Superior temporal gyrus (tissue), 1 donor: ENCODE measurements around the gene GJC3.
A peak's percentile ranks its signal among the peaks of the same experiment; 100 is the strongest.
"Not testable (repeated sequence)": the region's sequence is repeated elsewhere in the genome, so short reads cannot be mapped to it uniquely, and the experiment has no call there.

Experiments used
- DNase-seq: peaks from one replicate; pipeline ENCODE4 v3.0.0-alpha.2; 2016; ENCODE audit errors: extremely low spot score

The GJC3 gene

DNA sequence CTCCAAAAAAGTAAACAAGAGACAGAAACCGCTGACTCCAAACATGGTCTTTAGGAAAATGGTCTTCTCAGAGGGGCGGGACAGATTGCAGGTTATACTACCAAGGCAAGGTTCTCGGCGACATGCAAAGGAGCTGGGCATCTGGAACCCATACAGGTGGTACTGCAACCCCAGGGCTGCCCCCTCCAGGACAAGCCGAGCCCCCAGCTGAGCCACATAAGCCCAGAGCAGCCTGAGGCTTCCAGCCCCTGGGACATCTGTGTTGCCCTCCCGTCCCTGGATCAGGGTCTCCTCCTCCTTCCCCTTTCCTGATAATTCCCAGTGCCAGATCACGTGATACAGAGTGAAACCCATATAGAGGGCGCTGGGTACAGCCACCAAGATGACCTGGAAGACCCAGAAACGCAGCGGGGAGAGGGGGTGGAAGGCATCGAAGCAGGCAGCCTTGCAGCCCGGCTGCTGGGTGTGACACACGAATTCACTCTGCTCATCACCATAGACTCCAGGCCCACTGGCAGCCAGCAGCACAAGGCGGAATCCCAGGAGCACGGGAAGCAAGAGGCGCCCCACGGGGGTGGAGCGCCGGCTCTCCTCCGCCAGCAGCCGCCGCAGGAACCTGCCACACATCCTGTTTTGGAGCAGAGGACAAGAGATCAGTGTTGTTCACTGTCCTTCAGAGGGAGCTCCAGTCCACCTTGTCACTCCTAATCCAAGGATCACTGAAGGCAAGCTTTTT is at the start of gene GJC3:
Gene GJC3 (minus strand): TSS at position 627 of the 736 bp plus-strand sequence. CDS start 0 bp downstream, at position 627.
- peak; percentile 43 for DNase-seq

DNA sequence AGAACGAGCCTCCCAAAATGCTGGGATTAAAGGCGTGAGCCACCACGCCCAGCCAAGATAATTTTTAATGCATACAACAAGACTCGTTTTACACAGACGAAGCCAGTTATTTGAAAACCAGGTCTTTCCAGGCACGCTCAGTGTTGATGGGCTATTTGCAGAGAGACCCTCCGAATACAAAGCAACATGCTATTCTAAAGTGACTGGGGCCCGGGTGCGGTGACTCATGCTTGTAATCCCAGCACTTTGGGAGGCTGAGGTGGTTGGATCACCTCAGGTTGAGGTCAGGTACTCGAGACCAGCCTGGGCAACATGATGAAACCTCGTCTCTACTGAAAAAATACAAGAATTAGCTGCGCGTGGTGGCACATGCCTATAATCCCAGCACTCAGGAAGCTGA is 47.2 kb upstream of the GJC3 start:
- no peak for DNase-seq

- peak; percentile 24 for DNase-seq
Observed at GRCh38 chr7:99975782-99976521, 46.5 kb upstream of the GJC3 start, which contains the start of gene AZGP1. TSS of gene AZGP1 (minus strand) at chr7:99976031. CDS start at chr7:99976020, 11 bp downstream.

- DNase-seq: peak; percentile 8
Observed at GRCh38 chr7:99974681-99975080, 45.3 kb upstream of the GJC3 start.

- not testable (repeated sequence) for DNase-seq
Observed at GRCh38 chr7:99973817-99974216, 44.4 kb upstream of the GJC3 start.

DNA sequence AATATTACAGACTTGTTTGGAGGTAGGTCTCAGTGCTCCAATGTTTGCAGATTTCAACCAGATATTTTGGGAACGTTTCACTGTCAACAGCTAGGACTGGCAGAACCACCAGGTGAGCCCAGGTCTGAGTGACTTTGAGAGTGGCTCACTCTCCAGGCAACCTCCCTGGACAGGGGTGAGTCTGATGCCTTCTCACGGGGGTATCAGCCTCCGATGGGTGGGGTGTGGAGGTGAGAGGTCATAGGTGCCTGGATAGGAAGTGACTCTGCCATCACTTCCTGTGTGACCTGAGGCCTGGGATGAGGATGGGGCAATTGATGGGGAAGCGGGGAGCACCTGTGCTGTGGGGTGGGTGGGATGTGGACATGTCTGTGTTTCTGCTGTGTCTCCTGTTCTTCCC is 41.8 kb upstream of the GJC3 start:
- no peak for DNase-seq

DNA sequence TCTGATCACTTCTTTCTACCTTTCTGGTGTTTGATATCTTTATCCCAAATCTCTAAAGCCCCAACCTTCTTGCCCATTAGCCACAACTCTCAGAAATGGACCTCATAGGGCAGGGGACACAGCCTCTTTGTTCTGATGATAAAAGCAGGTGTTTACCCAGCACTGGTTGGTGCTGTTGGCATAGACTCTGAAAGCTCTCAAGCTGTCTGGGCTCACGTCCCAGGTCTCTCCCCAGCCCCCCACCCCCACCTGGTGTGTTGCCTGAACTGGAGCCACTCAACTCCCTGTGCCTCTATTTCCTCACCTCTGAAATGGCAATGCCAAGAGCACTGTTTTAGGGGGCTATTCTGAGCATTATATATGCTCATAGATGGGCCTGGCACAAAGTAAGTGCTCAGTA is 40.4 kb upstream of the GJC3 start:
- DNase-seq: not testable (repeated sequence)

DNA sequence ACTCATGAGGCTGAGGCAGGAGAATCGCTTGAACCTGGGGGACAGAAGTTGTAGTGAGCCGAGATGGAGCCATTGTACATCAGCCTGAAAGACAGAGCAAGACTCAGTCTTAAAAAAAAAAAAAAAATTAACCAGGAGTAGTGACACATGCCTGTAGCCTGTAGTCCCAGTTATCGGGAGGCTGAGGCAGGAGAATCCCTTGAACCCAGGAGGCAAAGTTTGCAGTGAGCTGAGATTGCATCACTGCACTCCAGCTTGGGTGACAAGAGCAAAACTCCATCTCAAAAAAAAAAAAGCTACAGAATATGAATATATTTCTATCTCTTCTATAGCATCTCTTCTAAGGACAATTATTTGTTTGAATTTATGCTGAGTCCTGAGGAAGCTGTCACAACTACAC is 39.9 kb upstream of the GJC3 start:
- DNase-seq: no peak

DNA sequence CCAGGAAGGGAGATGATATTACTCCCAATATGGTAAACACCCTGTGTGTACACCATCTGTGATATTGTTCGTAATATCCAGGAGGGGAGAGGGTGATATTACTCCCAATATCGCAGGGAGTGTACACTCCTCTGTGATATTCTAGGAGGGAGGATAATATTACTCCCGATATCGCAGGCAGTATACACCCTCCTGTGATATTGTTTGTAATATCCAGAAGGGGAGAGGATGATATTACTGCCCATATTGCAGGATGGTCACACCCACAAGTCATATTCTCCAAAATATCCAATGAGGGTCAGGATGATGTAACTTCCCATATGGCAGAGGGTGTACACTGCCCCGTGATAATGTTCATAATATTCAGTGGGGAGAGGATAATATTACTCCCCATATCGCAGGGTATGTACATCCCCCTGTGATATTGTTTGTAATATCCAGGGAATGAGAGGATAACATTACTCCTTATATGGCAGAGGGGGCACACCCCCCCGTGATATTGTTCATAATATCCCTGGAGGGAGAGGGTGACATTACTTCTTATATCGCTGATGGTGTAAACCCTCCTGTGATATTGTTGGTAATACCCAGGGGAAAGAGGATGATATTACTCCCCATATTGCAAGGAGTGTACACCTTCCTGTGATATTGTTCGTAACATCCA is 29.3 kb upstream of the GJC3 start:
- DNase-seq: no peak

DNA sequence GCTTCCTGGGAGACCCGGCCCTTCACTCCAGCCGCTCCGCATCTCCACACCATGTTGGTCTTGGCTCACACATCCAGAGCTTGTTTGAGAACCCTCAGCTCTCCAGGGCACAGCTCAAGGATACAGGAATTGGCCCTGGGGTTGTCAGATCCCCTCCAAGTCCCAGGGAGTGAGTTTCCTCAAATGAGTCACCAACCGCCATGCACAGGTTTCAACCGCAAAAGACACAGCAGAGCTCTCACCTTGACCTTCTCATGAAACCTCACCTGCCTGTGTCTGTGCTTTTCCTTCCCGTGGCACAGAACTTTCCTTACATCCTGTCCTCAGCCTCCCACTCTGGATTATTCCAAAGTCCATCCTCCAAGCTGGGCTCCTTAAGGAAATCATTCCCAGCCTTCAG is 25.8 kb upstream of the GJC3 start:
- no peak for DNase-seq

DNA sequence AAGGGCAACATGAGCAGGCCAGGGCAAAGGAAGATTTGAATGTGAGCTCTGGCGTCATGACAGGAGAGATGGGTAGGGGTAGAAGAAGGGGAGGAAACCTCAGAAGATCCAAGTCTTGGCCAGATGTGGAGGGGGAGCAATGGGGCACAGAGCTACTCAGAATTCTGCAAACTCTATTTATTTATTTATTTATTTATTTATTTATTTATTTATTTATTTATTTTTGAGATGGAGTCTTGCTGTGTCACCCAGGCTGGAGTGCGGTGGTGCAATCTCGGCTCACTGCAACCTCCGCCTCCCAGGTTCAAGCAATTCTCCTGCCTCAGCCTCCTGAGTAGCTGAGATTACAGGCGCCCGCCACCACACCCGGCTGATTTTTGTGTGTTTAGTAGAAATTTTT is 25.2 kb upstream of the GJC3 start:
- DNase-seq: not testable (repeated sequence)

- DNase-seq: no peak
Observed at GRCh38 chr7:99953649-99954048, 24.2 kb upstream of the GJC3 start.

DNA sequence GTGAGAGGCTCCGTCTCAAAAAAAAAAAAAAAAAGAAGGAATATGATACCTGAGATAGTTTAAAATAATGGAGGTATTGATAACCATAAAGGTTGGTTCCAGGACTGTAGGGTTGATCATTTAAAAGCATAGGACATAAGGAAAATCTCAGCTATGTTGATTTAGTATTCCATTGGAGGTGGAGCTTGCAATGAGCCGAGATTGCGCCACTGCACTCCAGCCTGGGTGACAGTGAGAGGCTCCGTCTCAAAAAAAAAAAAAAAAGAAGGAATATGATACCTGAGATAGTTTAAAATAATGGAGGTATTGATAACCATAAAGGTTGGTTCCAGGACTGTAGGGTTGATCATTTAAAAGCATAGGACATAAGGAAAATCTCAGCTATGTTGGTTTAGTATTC is 23.2 kb upstream of the GJC3 start:
- not testable (repeated sequence) for DNase-seq

GRCh38 chr7:99950819-99951218 is 21.4 kb upstream of the GJC3 start:
- DNase-seq: not testable (repeated sequence)

GRCh38 chr7:99949645-99950228 is 20.3 kb upstream of the GJC3 start:
- DNase-seq: no peak

GRCh38 chr7:99947608-99948007 is 18.2 kb upstream of the GJC3 start:
- no peak for DNase-seq

GRCh38 chr7:99944497-99945070 is 15.2 kb upstream of the GJC3 start:
- no peak for DNase-seq

GRCh38 chr7:99943641-99944496 is 14.4 kb upstream of the GJC3 start:
- DNase-seq: no peak

GRCh38 chr7:99938296-99938695 is 8.9 kb upstream of the GJC3 start:
- no peak for DNase-seq

DNA sequence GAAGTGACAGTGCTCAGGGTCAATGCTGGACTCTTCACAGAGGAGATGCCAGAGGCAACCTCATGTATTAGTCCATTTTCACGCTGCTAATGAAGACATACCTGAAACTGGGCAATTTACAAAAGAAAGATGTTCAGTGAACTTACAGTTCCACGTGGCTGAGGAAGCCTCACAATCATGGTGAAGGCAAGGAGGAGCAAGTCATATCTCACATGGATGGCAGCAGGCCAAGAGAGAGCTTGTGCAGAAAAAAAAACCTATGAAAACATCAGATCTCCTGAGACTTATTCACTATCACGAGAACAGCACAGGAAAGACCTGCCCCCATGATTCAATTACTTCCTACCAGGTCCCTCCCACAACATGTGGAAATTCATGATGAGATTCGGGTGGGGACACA is 5.6 kb upstream of the GJC3 start:
- not testable (repeated sequence) for DNase-seq

- no peak for DNase-seq
Observed at GRCh38 chr7:99930376-99930775, 956 bp upstream of the GJC3 start.
